Measurements from ENCODE around the gene GALR2. TPM values are rescaled to one million over a fixed set of nuclear protein-coding genes. Genes with fewer than 3 reads are reported as not detected.

GALR2 gene
- total and polyA plus RNA-seq, 4 donors: 0.20 to 0.44 (median 0.40) TPM; not detected in 1

GRCh38 chr17:76027159-76027839, 47.3 kb upstream of the GALR2 start, which contains the start of gene EVPL:
TSS of gene EVPL (minus strand) at chr17:76027306. CDS start at chr17:76027198, 108 bp downstream.
- H3K9ac ChIP-seq (ENCODE audit: insufficient read depth in 1 of 2, low read length in 2 of 2): no peak within 1 kb of the TSS
- peaks cover 0 to 6% (median 0%) of the 10 kb centered on the region in 5 donors for H3K4me1 ChIP-seq (ENCODE audit: control insufficient read depth in 5 of 5, insufficient read depth in 5 of 5, low read length in 5 of 5)
- 64 to 79% methylated on average over 22 to 24 of the region's 24 CpGs for WGBS, 2 donors
- H3K36me3 ChIP-seq (ENCODE audit: control insufficient read depth in 4 of 4, insufficient read depth in 4 of 4, low read length in 4 of 4): peaks cover 0 to 2% (median 0%) of the 10 kb centered on the region in 4 donors
- H3K27me3 ChIP-seq (ENCODE audit: control insufficient read depth in 3 of 3, insufficient read depth in 3 of 3, low read length in 2 of 3): no peaks in the 10 kb centered on the region
- ATAC-seq (ENCODE audit: insufficient read depth, low FRiP score) (peak; percentile 88), DNase-seq (peak; percentile 48 to 83 (median 75))
- H3K27ac ChIP-seq (ENCODE audit: low read depth in 1 of 2, low read length in 1 of 2): peak within 1 kb of the TSS in 1 of 2 donors; percentile 78
- no peak within 1 kb of the TSS for H3K4me3 ChIP-seq
- TF ChIP-seq CTCF (IDR thresholded peaks at IDR 0.05; ENCODE audit: control extremely low read depth, extremely low read depth): no peak
- no peaks in the 10 kb centered on the region for H3K9me3 ChIP-seq (ENCODE audit: control insufficient read depth in 4 of 4, insufficient read depth in 3 of 4, low read length in 3 of 4)

DNA sequence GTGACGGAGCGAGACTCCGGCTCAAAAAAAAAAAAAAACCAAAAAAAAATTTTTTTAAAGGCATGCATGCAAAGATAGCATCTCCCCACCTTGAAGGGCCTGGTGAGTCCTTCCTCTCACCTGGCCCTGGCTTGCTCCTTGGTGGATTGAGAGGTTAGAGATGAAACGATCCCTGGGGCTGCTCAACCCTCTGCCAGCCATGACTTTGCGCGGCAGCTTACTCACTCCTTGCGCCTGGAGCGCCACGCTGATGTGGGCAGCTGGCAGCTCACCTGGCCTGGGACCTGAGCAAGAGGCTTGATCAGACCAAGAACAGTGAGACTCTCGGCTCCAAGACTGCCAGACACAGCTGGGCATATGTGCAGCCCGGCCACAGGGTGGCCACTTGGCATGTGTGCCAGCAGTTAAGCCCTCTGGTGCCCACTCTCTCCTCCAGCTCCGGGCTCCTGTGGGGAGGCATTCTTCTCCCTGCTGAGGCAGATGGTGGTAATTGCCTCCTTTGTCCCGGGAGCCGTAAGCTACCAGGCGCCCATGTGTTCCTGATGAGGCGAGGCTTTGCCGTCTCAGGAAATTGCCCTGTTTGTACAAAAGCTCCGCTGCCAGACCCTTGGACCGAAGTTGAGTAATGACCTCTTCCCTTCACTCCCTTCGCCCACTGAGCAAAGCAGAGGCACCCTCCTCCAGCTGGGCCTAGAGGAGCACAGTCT, 42.4 kb upstream of the GALR2 start:
- Histone ChIP-seq H3K9me3 (ENCODE audit: control insufficient read depth in 4 of 4, insufficient read depth in 3 of 4, low read length in 3 of 4) (no peaks in the 10 kb centered on the region), H3K27ac (ENCODE audit: low read depth in 1 of 2, low read length in 1 of 2) (no peak overlapping the region), H3K9ac (ENCODE audit: insufficient read depth in 1 of 2, low read length in 2 of 2) (no peak overlapping the region), H3K4me1 (ENCODE audit: control insufficient read depth in 5 of 5, insufficient read depth in 5 of 5, low read length in 5 of 5) (peaks cover 0 to 15% (median 0%) of the 10 kb centered on the region in 5 donors), H3K27me3 (ENCODE audit: control insufficient read depth in 3 of 3, insufficient read depth in 3 of 3, low read length in 2 of 3) (no peaks in the 10 kb centered on the region), H3K4me3 (no peak overlapping the region), H3K36me3 (ENCODE audit: control insufficient read depth in 4 of 4, insufficient read depth in 4 of 4, low read length in 4 of 4) (no peaks in the 10 kb centered on the region)
- ATAC-seq (ENCODE audit: insufficient read depth, low FRiP score) (no peak), DNase-seq (no peak)
- WGBS, 2 donors: 77 to 79% methylated on average over 20 of the region's 20 CpGs
- TF ChIP-seq CTCF (IDR thresholded peaks at IDR 0.05; ENCODE audit: control extremely low read depth, extremely low read depth): no peak

- Histone ChIP-seq H3K36me3 (ENCODE audit: control insufficient read depth in 4 of 4, insufficient read depth in 4 of 4, low read length in 4 of 4) (no peaks in the 10 kb centered on the region), H3K9ac (ENCODE audit: insufficient read depth in 1 of 2, low read length in 2 of 2) (no peak overlapping the region), H3K4me3 (no peak overlapping the region), H3K9me3 (ENCODE audit: control insufficient read depth in 4 of 4, insufficient read depth in 3 of 4, low read length in 3 of 4) (no peaks in the 10 kb centered on the region), H3K4me1 (ENCODE audit: control insufficient read depth in 5 of 5, insufficient read depth in 5 of 5, low read length in 5 of 5) (peaks cover 0 to 15% (median 0%) of the 10 kb centered on the region in 5 donors), H3K27ac (ENCODE audit: low read depth in 1 of 2, low read length in 1 of 2) (no peak overlapping the region), H3K27me3 (ENCODE audit: control insufficient read depth in 3 of 3, insufficient read depth in 3 of 3, low read length in 2 of 3) (no peaks in the 10 kb centered on the region)
- TF ChIP-seq CTCF (IDR thresholded peaks at IDR 0.05; ENCODE audit: control extremely low read depth, extremely low read depth): no peak
- ATAC-seq (ENCODE audit: insufficient read depth, low FRiP score): no peak
- 86 to 89% methylated on average over 5 of the region's 5 CpGs for WGBS, 2 donors
- DNase-seq: no peak
Observed at GRCh38 chr17:76032780-76033108, 41.8 kb upstream of the GALR2 start.

Measured in lung (tissue), 12 donors.